Omental fat pad (tissue), 4 donors: Measurements from ENCODE around the gene NKIRAS1. TPM values are rescaled to one million over a fixed set of nuclear protein-coding genes. Genes with fewer than 3 reads are reported as not detected.

ENCODE experiments used
- ATAC-seq: fragments of 150-250 bp; one replicate; pipeline ENCODE4 v1.9.1; 2016; ENCODE audit warnings: mild to moderate bottlenecking, moderate library complexity; ENCODE audit not compliant: low FRiP score
- DNase-seq: peaks from one replicate; pipeline ENCODE4 v3.0.0-alpha.2; 2019; ENCODE audit warnings: low spot score
- total RNA-seq, 4 donors: library from RNA; depleted of rRNA; stranded (reverse); fragments of >200 nt; gene quantifications; one replicate each; pipeline ENCODE4 v1.1.0, GENCODE V29; 2016
- TF ChIP-seq, protein P1 (sequence below), 3 donors: fragments of 450-650 bp; IDR thresholded peaks; one replicate each; pipeline ENCODE4 v1.5.1; 2016 to 2017; ENCODE audit warnings: antibody characterized with exemption in 3 of 3, mild to moderate bottlenecking in 3 of 3, moderate library complexity in 2 of 3

The NKIRAS1 gene
- total RNA-seq, 4 donors from 2014 or later: 8.9 to 15.1 (median 11.7) TPM

GRCh38 chr3:23948761-23949160 lies 32.0 kb upstream of the NKIRAS1 start:
- TF ChIP-seq, protein P1, sequence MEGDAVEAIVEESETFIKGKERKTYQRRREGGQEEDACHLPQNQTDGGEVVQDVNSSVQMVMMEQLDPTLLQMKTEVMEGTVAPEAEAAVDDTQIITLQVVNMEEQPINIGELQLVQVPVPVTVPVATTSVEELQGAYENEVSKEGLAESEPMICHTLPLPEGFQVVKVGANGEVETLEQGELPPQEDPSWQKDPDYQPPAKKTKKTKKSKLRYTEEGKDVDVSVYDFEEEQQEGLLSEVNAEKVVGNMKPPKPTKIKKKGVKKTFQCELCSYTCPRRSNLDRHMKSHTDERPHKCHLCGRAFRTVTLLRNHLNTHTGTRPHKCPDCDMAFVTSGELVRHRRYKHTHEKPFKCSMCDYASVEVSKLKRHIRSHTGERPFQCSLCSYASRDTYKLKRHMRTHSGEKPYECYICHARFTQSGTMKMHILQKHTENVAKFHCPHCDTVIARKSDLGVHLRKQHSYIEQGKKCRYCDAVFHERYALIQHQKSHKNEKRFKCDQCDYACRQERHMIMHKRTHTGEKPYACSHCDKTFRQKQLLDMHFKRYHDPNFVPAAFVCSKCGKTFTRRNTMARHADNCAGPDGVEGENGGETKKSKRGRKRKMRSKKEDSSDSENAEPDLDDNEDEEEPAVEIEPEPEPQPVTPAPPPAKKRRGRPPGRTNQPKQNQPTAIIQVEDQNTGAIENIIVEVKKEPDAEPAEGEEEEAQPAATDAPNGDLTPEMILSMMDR (IDR thresholded peaks at IDR 0.05): no peak
- ATAC-seq (no peak), DNase-seq (no peak)

- peak; percentile 97 for DNase-seq
- ATAC-seq: peak; percentile 87
- TF ChIP-seq, protein P1 (IDR thresholded peaks at IDR 0.05): no peak
Measured at GRCh38 chr3:23945913-23946687, 29.3 kb upstream of the NKIRAS1 start.

- TF ChIP-seq, protein P1 (IDR thresholded peaks at IDR 0.05): no peak
- ATAC-seq (no peak), DNase-seq (no peak)
Measured at GRCh38 chr3:23945663-23945912, 28.8 kb upstream of the NKIRAS1 start.

GRCh38 chr3:23944861-23945662 lies 28.3 kb upstream of the NKIRAS1 start, which contains the start of gene NR1D2:
TSS of gene NR1D2 (plus strand) at chr3:23945286. CDS start at chr3:23945579, 293 bp downstream.
- peak; percentile 56 for ATAC-seq
- TF ChIP-seq, protein P1 (IDR thresholded peaks at IDR 0.05): no peak
- DNase-seq: peak; percentile 30

DNA sequence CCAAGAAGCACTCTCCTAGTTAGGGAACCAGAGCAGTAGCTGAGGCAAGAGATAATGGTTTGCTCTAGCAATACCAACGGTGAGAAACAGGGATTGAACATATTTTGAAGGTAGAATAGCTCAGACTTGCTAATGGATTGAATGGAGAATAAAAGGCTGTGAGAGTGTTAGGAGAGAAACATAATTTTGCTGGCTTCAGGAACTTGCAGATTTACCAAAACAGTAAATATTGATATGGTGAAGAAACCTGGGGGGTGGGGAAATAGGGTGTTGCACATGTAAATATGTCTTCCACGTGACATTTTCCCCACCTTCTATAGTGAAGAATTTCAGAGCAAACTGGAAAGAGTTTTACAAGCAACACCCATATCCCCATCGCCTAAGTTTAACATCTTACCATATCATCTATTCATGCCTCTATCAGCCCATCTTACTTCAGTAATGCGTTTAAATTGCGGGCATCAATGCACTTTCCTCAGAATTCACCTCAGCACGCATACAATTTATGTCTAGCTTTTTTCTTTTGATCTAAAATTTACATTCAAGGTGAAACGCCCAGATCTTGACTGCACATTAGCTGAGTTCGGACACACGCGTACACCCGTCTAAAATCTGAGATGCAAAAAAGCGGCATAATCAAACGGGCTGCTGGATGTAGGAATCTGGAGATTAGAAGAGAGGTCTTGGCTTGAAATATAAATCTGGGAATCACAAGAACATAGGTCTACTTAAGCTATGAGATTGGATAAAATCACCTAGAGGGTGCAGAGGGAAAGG lies 27.4 kb upstream of the NKIRAS1 start:
- no peak for ATAC-seq
- TF ChIP-seq, protein P1 (IDR thresholded peaks at IDR 0.05): no peak
- DNase-seq: no peak

GRCh38 chr3:23942546-23942945 lies 25.8 kb upstream of the NKIRAS1 start:
- TF ChIP-seq, protein P1 (IDR thresholded peaks at IDR 0.05): no peak
- ATAC-seq: no peak
- DNase-seq: no peak
